K562 (cell line): ENCODE measurements around the gene MRPL42. TPM values are rescaled to one million over a fixed set of nuclear protein-coding genes. Genes with fewer than 3 reads are reported as not detected.

Source experiments
- ATAC-seq: fragments of 200-7000 bp; cut with Tn5 transposase; 3 replicates; pipeline ENCODE4 v1.9.1; 2020; ENCODE audit warnings: moderate library complexity
- BruUV-seq: library from RNA; stranded (reverse); fragments of 400-500 nt; replicated peaks from 2 replicates; lab custom pipeline; 2021; lab: Mats Ljungman, UMichigan
- CTCF ChIA-PET: fragments of 300-600 bp; formaldehyde crosslinking; extraction: SDS; loops from one replicate; lab custom pipeline; 2021; ENCODE audit warnings: low intra/inter-chr PET ratio; lab: Yijun Ruan, JAX
- POLR2A ChIA-PET: fragments of 300-600, 350-650 bp; sonication (Branson Sonifier 250); formaldehyde crosslinking; extraction: SDS; loops from one replicate; lab custom pipeline; 2021; ENCODE audit warnings: antibody characterized with exemption, inconsistent platforms; lab: Yijun Ruan, JAX
- DNase-seq, 4 experiments: peaks; one replicate each; pipeline versions ENCODE4 v3.0.0 to v3.0.0-alpha.2; 2011 to 2018; ENCODE audit warnings: low spot score in 3 of 4, mixed read lengths in 3 of 4; ENCODE audit errors: extremely low read depth in 1 of 4
- FAIRE-seq: peaks from 2 replicates; lab custom pipeline; 2011; peaks lifted over from hg19 to GRCh38; lab: Jason Lieb, UNC
- H2AFZ ChIP-seq: 2 replicates; pipeline ENCODE4 v1.6.0; 2011; ENCODE audit warnings: low read depth, low read length, control low read depth, inconsistent platforms
- H3K27ac ChIP-seq: fragments of 200-600 bp; 3 replicates; pipeline ENCODE4 v1.8.0; 2011; ENCODE audit warnings: low read depth, mild to moderate bottlenecking, control low read depth, inconsistent platforms, low read length, moderate library complexity, mixed read lengths; ENCODE audit errors: extremely low read depth
- H3K27me3 ChIP-seq, 2 experiments: fragments of 300-600 bp in 1 of 2; 2 replicates in 1 of 2; 3 replicates in 1 of 2; pipeline versions ENCODE4 v1.6.0 to v1.8.0; 2011; ENCODE audit warnings: inconsistent platforms in 2 of 2, low read length in 2 of 2, mild to moderate bottlenecking in 1 of 2, mixed read lengths in 1 of 2, moderate library complexity in 1 of 2; ENCODE audit not compliant: control insufficient read depth in 2 of 2, insufficient read depth in 2 of 2
- H3K36me3 ChIP-seq: fragments of 300-600 bp; 3 replicates; pipeline ENCODE4 v1.8.0; 2011; ENCODE audit warnings: mild to moderate bottlenecking, low read length, inconsistent platforms; ENCODE audit not compliant: control insufficient read depth, insufficient read depth
- H3K4me1 ChIP-seq, 2 experiments: fragments of 200-600 bp in 1 of 2; replicated peaks in 1 of 2; 2 replicates in 1 of 2; 3 replicates in 1 of 2; pipeline versions ENCODE4 v1.5.1 to v1.8.0; 2011; ENCODE audit warnings: inconsistent platforms in 2 of 2, low read length in 2 of 2, mild to moderate bottlenecking in 1 of 2, mixed read lengths in 1 of 2, moderate library complexity in 1 of 2; ENCODE audit not compliant: control insufficient read depth in 2 of 2, insufficient read depth in 2 of 2
- H3K4me2 ChIP-seq: 2 replicates; pipeline ENCODE4 v1.6.1; 2011; ENCODE audit warnings: low read length, control low read depth, inconsistent platforms, mixed read lengths; ENCODE audit not compliant: insufficient read depth
- H3K4me3 ChIP-seq: fragments of 200-600 bp; sonication (generic), shearing (Covaris generic); 2 replicates; pipeline ENCODE4 v1.5.1; 2016; ENCODE audit warnings: control low read depth, inconsistent platforms
- H3K79me2 ChIP-seq: fragments of 200-600 bp; 3 replicates; pipeline ENCODE4 v1.8.0; 2011; ENCODE audit warnings: low read length, inconsistent platforms; ENCODE audit not compliant: control insufficient read depth, insufficient read depth
- H3K9ac ChIP-seq, 2 experiments: 2 replicates each; pipeline versions ENCODE4 v1.6.0 to v1.6.1; 2011; ENCODE audit warnings: low read depth in 2 of 2, low read length in 2 of 2, control low read depth in 1 of 2, inconsistent platforms in 1 of 2, mild to moderate bottlenecking in 1 of 2, mixed read lengths in 1 of 2; ENCODE audit not compliant: insufficient read depth in 1 of 2
- H3K9me1 ChIP-seq: one replicate; pipeline ENCODE4 v1.6.0; 2011; ENCODE audit warnings: inconsistent platforms, mild to moderate bottlenecking, low read length, moderate library complexity; ENCODE audit not compliant: control insufficient read depth, insufficient read depth
- H3K9me3 ChIP-seq: replicated peaks from 2 replicates; pipeline ENCODE4 v1.5.1; 2011; ENCODE audit warnings: low read depth, low read length, inconsistent platforms; ENCODE audit not compliant: control insufficient read depth, insufficient read depth
- H4K20me1 ChIP-seq: replicated peaks from 2 replicates; pipeline ENCODE4 v1.6.1; 2011; ENCODE audit warnings: low read length, inconsistent platforms, mixed read lengths; ENCODE audit not compliant: control insufficient read depth, insufficient read depth
- BCL6 ChIP-seq: fragments of 250-450 bp; sonication (Bioruptor Pico); IDR thresholded peaks from 2 replicates; pipeline ENCODE4 v1.4.0; 2020
- CHD2 ChIP-seq: IDR thresholded peaks from 2 replicates; pipeline ENCODE4 v1.6.1; 2011; ENCODE audit warnings: low read depth, low read length
- MAFG ChIP-seq: fragments of 450-650 bp; conservative IDR thresholded peaks from 2 replicates; pipeline ENCODE4 v1.6.1; 2016; ENCODE audit warnings: missing genetic modification characterization, missing compliant biosample characterization
- THRAP3 ChIP-seq: fragments of 450-650 bp; IDR thresholded peaks from 2 replicates; pipeline ENCODE4 v1.6.1; 2016; ENCODE audit warnings: mild to moderate bottlenecking, inconsistent platforms, borderline replicate concordance
- TSC22D4 ChIP-seq: fragments of 450-650 bp; IDR thresholded peaks from 2 replicates; pipeline ENCODE4 v1.6.1; 2016; ENCODE audit warnings: missing genetic modification characterization, missing biosample characterization, control low read depth
- XRCC5 ChIP-seq: fragments of 200-400 bp; formaldehyde crosslinking; IDR thresholded peaks from 2 replicates; pipeline ENCODE4 v1.6.1; 2017; ENCODE audit warnings: low read depth, mild to moderate bottlenecking, low read length
- ZBTB8A ChIP-seq: fragments of 450-650 bp; IDR thresholded peaks from 2 replicates; pipeline ENCODE4 v1.6.1; 2018; ENCODE audit warnings: mild to moderate bottlenecking, moderate library complexity; ENCODE audit not compliant: partially characterized antibody
- ZNF347 ChIP-seq: fragments of 450-650 bp; formaldehyde crosslinking; IDR thresholded peaks from 2 replicates; pipeline ENCODE4 v1.4.0; 2020; ENCODE audit warnings: low read depth, mild to moderate bottlenecking, moderate library complexity
- ZNF695 ChIP-seq: fragments of 450-650 bp; formaldehyde crosslinking; IDR thresholded peaks from 2 replicates; pipeline ENCODE4 v1.4.0; 2020; ENCODE audit warnings: mild to moderate bottlenecking, moderate library complexity
- ZNF778 ChIP-seq: fragments of 450-650 bp; formaldehyde crosslinking; IDR thresholded peaks from 2 replicates; pipeline ENCODE4 v1.4.0; 2020; ENCODE audit warnings: mild to moderate bottlenecking, moderate library complexity
- WGBS: fragments of 100-300 bp; shearing (Covaris generic); methylation state at CpG from one replicate; pipeline ENCODE4 v1.1.6; 2016; ENCODE audit warnings: low coverage, mixed read lengths; ENCODE audit not compliant: insufficient coverage; ENCODE audit errors: missing lambda C conversion rate; 5-methylcytosine and 5-hydroxymethylcytosine counted together
- in situ Hi-C: fragments of 300-500 bp; cut with MboI; formaldehyde crosslinking; loops from 4 replicates; pipeline ENCODE4 v1.15.0; 2018; ENCODE audit warnings: inconsistent platforms, mixed read lengths
- intact Hi-C: fragments of 100-400 bp; cut with micrococcal nuclease; formaldehyde crosslinking; loops from 2 replicates; pipeline ENCODE4 v1.14.2; 2022
- polyA plus RNA-seq, 8 experiments: library from polyadenylated mRNA; depleted of rRNA in 4 of 8; stranded (reverse) in 5 of 8; unstranded in 3 of 8; fragments of >200 nt; fragmentation: Nextera tagmentation in 2 of 8; fragmentation: Illumina TruSeq in 1 of 8; extraction: Ambion mirVana in 2 of 8; extraction: Trizol in 1 of 8; gene quantifications; 2 replicates each; pipeline versions ENCODE4 v1.2.1 to v1.2.3, GENCODE V29; 2011 to 2014; ENCODE audit warnings: inconsistent platforms in 1 of 8, missing spikeins in 1 of 8
- total RNA-seq, 7 experiments: library from RNA; depleted of rRNA in 6 of 7; stranded (reverse); fragments of >200 nt in 6 of 7; fragmentation: Illumina TruSeq in 2 of 7; extraction: Trizol in 2 of 7; gene quantifications; 2 replicates each; pipeline versions ENCODE4 v1.2.1 to v1.2.3, GENCODE V29; 2011 to 2021; ENCODE audit warnings: low replicate concordance in 1 of 7
- TF ChIP-seq, protein P1 (sequence below), 3 experiments: IDR thresholded peaks in 2 of 3; conservative IDR thresholded peaks in 1 of 3; 2 replicates each; pipeline ENCODE4 v1.5.1; 2011 to 2012; ENCODE audit warnings: low read length in 3 of 3, mild to moderate bottlenecking in 3 of 3, control low read depth in 2 of 3, improper control_type of control experiment in 1 of 3, inconsistent platforms in 1 of 3, low read depth in 1 of 3, mixed read lengths in 1 of 3, moderate library complexity in 1 of 3; ENCODE audit not compliant: insufficient read depth in 2 of 3
- TF ChIP-seq, protein P2 (sequence below): fragments of 450-650 bp; IDR thresholded peaks from 2 replicates; pipeline ENCODE4 v1.6.1; 2017; ENCODE audit warnings: mild to moderate bottlenecking, moderate library complexity
- TF ChIP-seq, protein P3 (sequence below): fragments of 200-800 bp; sonication (Bioruptor generic); IDR thresholded peaks from 2 replicates; pipeline ENCODE4 v1.6.1; 2017; ENCODE audit warnings: missing genetic modification characterization, missing compliant biosample characterization
- TF ChIP-seq, protein P4 (sequence below): IDR thresholded peaks from 3 replicates; pipeline ENCODE4 v1.6.1; 2011; ENCODE audit warnings: borderline replicate concordance, mild to moderate bottlenecking, moderate library complexity; ENCODE audit not compliant: insufficient read length; ENCODE audit errors: extremely low read depth

Gene MRPL42
- total and polyA plus RNA-seq, 9 of the 15 experiments (the other 6 are each of a cell fraction or from before 2014, with no cell fraction given) = 104 to 806 (median 218) TPM

DNA sequence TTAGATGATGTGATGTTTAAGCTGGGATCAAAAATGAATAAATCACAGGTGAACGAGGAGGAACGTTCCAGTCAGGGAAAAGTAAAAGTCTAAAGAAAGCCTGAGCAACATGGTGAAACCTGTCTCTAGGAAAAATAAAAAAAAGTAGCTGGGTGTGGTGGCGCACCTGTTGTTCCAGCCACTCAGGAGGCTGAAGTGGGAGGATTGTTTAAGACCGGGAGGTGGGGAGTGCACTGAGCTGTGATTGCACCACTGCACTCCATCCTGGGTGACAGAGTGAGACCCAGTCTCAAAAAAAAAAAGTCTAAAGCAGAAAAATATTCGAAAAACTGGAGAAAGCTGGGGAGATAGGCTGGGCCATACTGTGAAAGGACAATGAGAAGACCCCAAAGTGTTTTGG is 66.0 kb downstream of the MRPL42 start:
- CTCF ChIA-PET = no interaction called here
- Histone ChIP-seq H3K27ac (no peak overlapping the region), H3K36me3 (no peaks in the 10 kb centered on the region), H3K4me3 (no peak overlapping the region), H3K4me1 (peaks cover 0 to 6% of the 10 kb centered on the region in 2 experiments; a peak in 2 of 5 replicates), H4K20me1 (no peaks in the 10 kb centered on the region), H2AFZ (no peak overlapping the region), H3K9ac (no peak overlapping the region), H3K9me3 (no peaks in the 10 kb centered on the region), H3K9me1 (no peaks in the 10 kb centered on the region), H3K27me3 (no peaks in the 10 kb centered on the region), H3K79me2 (no peaks in the 10 kb centered on the region), H3K4me2 (no peak overlapping the region)
- no peak for TF ChIP-seq ZNF778
- TF ChIP-seq BCL6 (CRISPR knock-in tag) = no peak
- TF ChIP-seq, protein P1, sequence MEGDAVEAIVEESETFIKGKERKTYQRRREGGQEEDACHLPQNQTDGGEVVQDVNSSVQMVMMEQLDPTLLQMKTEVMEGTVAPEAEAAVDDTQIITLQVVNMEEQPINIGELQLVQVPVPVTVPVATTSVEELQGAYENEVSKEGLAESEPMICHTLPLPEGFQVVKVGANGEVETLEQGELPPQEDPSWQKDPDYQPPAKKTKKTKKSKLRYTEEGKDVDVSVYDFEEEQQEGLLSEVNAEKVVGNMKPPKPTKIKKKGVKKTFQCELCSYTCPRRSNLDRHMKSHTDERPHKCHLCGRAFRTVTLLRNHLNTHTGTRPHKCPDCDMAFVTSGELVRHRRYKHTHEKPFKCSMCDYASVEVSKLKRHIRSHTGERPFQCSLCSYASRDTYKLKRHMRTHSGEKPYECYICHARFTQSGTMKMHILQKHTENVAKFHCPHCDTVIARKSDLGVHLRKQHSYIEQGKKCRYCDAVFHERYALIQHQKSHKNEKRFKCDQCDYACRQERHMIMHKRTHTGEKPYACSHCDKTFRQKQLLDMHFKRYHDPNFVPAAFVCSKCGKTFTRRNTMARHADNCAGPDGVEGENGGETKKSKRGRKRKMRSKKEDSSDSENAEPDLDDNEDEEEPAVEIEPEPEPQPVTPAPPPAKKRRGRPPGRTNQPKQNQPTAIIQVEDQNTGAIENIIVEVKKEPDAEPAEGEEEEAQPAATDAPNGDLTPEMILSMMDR (IDR thresholded peaks at IDR 0.05 in 2 of 3, conservative IDR thresholded peaks at IDR 0.05 in 1 of 3; ENCODE audit: insufficient read depth in 2 of 3, low read depth in 1 of 3, low read length in 3 of 3) = no peak
- TF ChIP-seq ZNF695 (CRISPR knock-in tag) = no peak
- TF ChIP-seq THRAP3 = no peak
- TF ChIP-seq XRCC5 = no peak
- TF ChIP-seq ZBTB8A = no peak
- TF ChIP-seq ZNF347 = no peak
- no peak for TF ChIP-seq CHD2
- TF ChIP-seq, protein P2, sequence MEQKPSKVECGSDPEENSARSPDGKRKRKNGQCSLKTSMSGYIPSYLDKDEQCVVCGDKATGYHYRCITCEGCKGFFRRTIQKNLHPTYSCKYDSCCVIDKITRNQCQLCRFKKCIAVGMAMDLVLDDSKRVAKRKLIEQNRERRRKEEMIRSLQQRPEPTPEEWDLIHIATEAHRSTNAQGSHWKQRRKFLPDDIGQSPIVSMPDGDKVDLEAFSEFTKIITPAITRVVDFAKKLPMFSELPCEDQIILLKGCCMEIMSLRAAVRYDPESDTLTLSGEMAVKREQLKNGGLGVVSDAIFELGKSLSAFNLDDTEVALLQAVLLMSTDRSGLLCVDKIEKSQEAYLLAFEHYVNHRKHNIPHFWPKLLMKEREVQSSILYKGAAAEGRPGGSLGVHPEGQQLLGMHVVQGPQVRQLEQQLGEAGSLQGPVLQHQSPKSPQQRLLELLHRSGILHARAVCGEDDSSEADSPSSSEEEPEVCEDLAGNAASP = no peak
- TF ChIP-seq, protein P3, sequence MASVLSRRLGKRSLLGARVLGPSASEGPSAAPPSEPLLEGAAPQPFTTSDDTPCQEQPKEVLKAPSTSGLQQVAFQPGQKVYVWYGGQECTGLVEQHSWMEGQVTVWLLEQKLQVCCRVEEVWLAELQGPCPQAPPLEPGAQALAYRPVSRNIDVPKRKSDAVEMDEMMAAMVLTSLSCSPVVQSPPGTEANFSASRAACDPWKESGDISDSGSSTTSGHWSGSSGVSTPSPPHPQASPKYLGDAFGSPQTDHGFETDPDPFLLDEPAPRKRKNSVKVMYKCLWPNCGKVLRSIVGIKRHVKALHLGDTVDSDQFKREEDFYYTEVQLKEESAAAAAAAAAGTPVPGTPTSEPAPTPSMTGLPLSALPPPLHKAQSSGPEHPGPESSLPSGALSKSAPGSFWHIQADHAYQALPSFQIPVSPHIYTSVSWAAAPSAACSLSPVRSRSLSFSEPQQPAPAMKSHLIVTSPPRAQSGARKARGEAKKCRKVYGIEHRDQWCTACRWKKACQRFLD (CRISPR knock-in tag) = no peak
- no peak for TF ChIP-seq TSC22D4 (tag)
- TF ChIP-seq, protein P4, sequence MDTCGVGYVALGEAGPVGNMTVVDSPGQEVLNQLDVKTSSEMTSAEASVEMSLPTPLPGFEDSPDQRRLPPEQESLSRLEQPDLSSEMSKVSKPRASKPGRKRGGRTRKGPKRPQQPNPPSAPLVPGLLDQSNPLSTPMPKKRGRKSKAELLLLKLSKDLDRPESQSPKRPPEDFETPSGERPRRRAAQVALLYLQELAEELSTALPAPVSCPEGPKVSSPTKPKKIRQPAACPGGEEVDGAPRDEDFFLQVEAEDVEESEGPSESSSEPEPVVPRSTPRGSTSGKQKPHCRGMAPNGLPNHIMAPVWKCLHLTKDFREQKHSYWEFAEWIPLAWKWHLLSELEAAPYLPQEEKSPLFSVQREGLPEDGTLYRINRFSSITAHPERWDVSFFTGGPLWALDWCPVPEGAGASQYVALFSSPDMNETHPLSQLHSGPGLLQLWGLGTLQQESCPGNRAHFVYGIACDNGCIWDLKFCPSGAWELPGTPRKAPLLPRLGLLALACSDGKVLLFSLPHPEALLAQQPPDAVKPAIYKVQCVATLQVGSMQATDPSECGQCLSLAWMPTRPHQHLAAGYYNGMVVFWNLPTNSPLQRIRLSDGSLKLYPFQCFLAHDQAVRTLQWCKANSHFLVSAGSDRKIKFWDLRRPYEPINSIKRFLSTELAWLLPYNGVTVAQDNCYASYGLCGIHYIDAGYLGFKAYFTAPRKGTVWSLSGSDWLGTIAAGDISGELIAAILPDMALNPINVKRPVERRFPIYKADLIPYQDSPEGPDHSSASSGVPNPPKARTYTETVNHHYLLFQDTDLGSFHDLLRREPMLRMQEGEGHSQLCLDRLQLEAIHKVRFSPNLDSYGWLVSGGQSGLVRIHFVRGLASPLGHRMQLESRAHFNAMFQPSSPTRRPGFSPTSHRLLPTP = no peak
- no peak for TF ChIP-seq MAFG (tag)
- intact Hi-C loops (no loop called here), in situ Hi-C loops (loop anchor here (25.0 kb wide), 1 partner anchor 1004 kb away; no protein-coding TSS in a partner anchor)
- DNase-seq (no peak), ATAC-seq (no peak), FAIRE-seq (no peak)
- POLR2A ChIA-PET = interaction anchor here (0.6 kb wide), 1 partner anchor 547 kb away, joined by 5 read pairs; no protein-coding TSS in a partner anchor
- no TSS peak for BruUV-seq
- WGBS = 22% methylated on average over 5 of the region's 5 CpGs
